Measurements from ENCODE around the gene TINCR. TPM values are rescaled to one million over a fixed set of nuclear protein-coding genes. Genes with fewer than 3 reads are reported as not detected.
A peak's percentile ranks its signal among the peaks of the same experiment; 100 is the strongest.

The TINCR gene
- total and polyA plus RNA-seq, 2 of the 13 experiments (the other 11 are each of a cell fraction or from before 2014, with no cell fraction given) = 0.17 to 0.33 TPM

DNA sequence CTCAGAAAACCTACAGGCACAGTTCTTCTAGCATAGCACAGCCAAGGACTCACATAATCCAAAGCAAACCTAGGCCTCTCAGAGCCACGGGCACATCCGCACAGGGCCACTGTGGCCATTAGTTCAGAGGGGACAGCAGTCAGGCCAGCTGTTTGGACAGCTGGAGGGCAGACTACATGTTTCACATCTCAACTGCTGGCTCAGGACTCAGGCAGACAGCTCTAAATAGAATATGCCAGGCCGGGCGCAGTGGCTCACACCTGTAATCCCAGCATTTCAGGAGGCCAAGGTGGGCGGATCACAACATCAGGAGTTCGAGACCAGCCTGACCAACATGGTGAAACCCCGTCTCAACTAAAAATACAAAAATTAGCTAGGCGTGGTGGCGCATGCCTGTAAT, 28.0 kb upstream of the TINCR start:
- no TSS peak for BruUV-seq (replicated peaks)
- ChIA-PET CTCF (ENCODE audit: low intra/inter-chr PET ratio, low total read pairs) (no interaction called here), POLR2A (interaction anchor here (2.6 kb wide), 1 partner anchor 27 kb away, joined by 12 read pairs; the partner anchor contains the start of genes SAFB and SAFB2)
- no peak for FAIRE-seq
- TF ChIP-seq, protein P1, sequence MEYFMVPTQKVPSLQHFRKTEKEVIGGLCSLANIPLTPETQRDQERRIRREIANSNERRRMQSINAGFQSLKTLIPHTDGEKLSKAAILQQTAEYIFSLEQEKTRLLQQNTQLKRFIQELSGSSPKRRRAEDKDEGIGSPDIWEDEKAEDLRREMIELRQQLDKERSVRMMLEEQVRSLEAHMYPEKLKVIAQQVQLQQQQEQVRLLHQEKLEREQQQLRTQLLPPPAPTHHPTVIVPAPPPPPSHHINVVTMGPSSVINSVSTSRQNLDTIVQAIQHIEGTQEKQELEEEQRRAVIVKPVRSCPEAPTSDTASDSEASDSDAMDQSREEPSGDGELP (IDR thresholded peaks at IDR 0.05; ENCODE audit: borderline replicate concordance, low read depth) = peak; percentile 36; the same call in 1 of the 2 replicates
- TF ChIP-seq REXO4 (CRISPR knock-in tag; IDR thresholded peaks at IDR 0.05; ENCODE audit: borderline replicate concordance) (no peak), KDM3A (CRISPR knock-in tag; IDR thresholded peaks at IDR 0.05; ENCODE audit: low read depth) (no peak)
- TF ChIP-seq, protein P2, sequence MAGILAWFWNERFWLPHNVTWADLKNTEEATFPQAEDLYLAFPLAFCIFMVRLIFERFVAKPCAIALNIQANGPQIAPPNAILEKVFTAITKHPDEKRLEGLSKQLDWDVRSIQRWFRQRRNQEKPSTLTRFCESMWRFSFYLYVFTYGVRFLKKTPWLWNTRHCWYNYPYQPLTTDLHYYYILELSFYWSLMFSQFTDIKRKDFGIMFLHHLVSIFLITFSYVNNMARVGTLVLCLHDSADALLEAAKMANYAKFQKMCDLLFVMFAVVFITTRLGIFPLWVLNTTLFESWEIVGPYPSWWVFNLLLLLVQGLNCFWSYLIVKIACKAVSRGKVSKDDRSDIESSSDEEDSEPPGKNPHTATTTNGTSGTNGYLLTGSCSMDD (CRISPR knock-in tag; IDR thresholded peaks at IDR 0.05) = no peak
- TF ChIP-seq, protein P3, sequence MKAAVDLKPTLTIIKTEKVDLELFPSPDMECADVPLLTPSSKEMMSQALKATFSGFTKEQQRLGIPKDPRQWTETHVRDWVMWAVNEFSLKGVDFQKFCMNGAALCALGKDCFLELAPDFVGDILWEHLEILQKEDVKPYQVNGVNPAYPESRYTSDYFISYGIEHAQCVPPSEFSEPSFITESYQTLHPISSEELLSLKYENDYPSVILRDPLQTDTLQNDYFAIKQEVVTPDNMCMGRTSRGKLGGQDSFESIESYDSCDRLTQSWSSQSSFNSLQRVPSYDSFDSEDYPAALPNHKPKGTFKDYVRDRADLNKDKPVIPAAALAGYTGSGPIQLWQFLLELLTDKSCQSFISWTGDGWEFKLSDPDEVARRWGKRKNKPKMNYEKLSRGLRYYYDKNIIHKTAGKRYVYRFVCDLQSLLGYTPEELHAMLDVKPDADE (CRISPR knock-in tag; IDR thresholded peaks at IDR 0.05) = no peak
- no peaks in the 10 kb centered on the region for H3K79me2 ChIP-seq (ENCODE audit: insufficient read depth, low read length)
- no peak overlapping the region for H3K4me2 ChIP-seq (ENCODE audit: low read depth, low read length)
- H3K9me3 ChIP-seq (ENCODE audit: low read length) = no peaks in the 10 kb centered on the region
- peaks cover 22% of the 10 kb centered on the region for H3K4me1 ChIP-seq (ENCODE audit: insufficient read depth, low read length)
- no peak overlapping the region for H3K9ac ChIP-seq (ENCODE audit: insufficient read depth, low read depth, low read length)
- no peaks in the 10 kb centered on the region for H3K27me3 ChIP-seq (ENCODE audit: control insufficient read depth in 1 of 2, insufficient read depth in 2 of 2, low read length in 2 of 2)
- ATAC-seq = no peak
- H3K36me3 ChIP-seq (replicated peaks in 1 of 2; ENCODE audit: control insufficient read depth in 1 of 2, insufficient read depth in 2 of 2, low read length in 2 of 2) = peaks cover 43 to 92% of the 10 kb centered on the region in 2 experiments
- in situ Hi-C loops (cut with HindIII; ENCODE audit: extremely low pct_ligation_motif_present, low pct_unique_long_range_greater_than_20kb) = no loop called here
- 97% methylated on average over 7 of the region's 9 CpGs for WGBS (ENCODE audit: low lambda C conversion rate)
- DNase-seq (ENCODE audit: low spot score) = no peak
- peak overlapping the region; percentile 78 for H3K27ac ChIP-seq (ENCODE audit: extremely low read length, insufficient read depth, low read length)
- intact Hi-C loops (cut with micrococcal nuclease; ENCODE audit: unreplicated experiment) = no loop called here
- H4K20me1 ChIP-seq (ENCODE audit: insufficient read depth, low read length) = peaks cover 4% of the 10 kb centered on the region; the same call in 1 of the 2 replicates
- H2AFZ ChIP-seq (ENCODE audit: low read length) = no peak overlapping the region
- H3K4me3 ChIP-seq (replicated peaks in 1 of 3; ENCODE audit: insufficient read depth in 1 of 3, low read depth in 2 of 3, low read length in 3 of 3) = no peak overlapping the region

Measured in HepG2 (cell line).